CD4-positive, alpha-beta T cell treated with Interleukin-6 at 100 ng/mL for 8 hours (primary cell): ENCODE results near the gene TBC1D23.
"Not testable (repeated sequence)": the region's sequence is repeated elsewhere in the genome, so short reads cannot be mapped to it uniquely, and the experiment has no call there.

Source experiments
- DNase-seq: peaks from one replicate; pipeline ENCODE4 v3.0.0-alpha.2; 2020; ENCODE audit warnings: mixed read lengths, low spot score

Gene TBC1D23

DNA sequence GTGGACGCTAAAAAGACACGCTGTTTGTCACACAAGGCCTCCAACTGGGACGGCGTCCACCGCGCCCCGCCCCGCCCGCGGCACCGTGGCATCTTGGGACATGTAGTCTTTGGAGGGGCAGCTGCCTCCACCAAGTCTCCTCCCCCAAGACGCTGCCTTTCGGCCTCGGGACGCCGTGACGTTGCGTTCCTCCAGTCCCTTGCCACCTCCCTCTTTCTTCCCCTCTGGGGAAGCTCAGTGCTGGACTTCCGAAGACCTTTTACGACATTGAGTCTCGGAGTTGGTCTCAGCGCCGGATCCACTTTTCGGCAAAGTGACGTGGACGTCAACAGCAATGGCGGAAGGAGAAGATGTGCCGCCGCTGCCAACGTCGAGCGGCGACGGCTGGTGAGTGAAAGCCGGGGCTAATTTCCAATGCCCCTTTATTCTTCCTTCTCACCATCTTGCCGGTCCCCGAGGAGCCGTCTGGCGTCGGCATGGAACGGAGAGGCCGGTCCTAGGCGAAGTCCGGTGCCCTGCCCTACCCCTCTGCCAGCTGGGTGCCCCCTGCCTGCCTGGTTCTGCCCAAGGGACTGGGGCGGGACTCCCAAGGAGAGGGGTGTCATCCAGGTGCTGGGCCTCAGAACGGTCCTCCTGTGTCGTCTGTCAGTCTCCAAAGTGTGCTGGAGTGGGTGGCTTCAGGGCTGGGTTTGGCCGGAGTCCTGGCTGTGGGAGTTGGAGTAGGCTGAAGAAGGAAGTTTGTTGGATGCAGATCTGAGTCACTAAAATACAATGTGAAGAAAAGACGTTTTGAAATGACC is at the start of gene TBC1D23:
TBC1D23 (plus strand) TSS at position 308 of the 800 bp plus-strand sequence; CDS start at position 335, 27 bp downstream.
- peak; percentile 99 for DNase-seq

DNA sequence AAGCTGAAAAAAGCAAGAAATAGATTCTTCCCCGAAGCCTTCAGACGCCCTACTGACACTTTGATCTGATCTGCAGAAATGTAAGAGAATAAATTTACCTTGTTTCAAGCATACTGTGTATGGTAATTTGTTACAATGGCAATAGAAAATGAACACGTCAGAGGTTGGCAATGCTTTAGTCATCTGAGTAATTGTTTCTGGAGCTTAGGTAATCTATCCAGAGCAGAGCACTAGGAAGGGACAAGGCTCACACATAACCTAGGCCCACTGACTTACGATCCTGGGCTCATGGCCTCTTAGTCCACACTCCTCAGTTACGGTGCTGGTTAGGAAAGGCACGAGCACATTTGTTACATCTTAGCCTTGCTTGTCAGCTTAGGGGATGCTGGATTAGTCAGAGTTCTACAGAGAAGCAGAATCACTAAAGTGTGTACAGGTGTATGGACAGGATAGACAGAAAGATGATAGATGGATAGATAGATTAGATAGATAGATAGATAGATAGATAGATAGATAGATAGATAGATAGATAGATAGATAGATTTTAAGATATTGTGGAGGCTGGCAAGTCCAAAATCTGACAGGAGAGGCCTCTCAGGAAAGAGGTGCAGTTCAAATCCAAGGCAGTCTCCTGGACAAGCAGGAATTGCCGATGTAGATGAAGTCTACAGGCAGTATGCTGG is 46.8 kb upstream of the TBC1D23 start:
- DNase-seq, result no peak

DNA sequence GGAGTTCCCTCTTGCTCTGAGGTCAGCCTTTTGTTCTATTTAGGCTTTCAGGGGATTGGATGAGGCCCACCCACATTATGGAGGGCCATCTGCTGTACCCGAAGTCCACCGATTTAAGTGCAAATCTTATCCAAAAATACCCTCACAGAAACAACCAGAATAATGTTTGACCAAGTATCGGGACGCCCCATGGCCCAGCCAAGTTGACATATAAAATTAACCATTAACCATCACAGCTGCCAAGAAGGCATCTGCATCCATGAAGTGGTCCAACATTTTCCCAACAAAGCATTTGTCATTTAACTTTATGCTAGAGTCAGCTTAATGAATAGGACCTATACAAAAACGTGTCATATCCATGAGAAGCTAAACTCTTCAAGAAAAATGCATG is 46.2 kb upstream of the TBC1D23 start:
- DNase-seq, result no peak

DNA sequence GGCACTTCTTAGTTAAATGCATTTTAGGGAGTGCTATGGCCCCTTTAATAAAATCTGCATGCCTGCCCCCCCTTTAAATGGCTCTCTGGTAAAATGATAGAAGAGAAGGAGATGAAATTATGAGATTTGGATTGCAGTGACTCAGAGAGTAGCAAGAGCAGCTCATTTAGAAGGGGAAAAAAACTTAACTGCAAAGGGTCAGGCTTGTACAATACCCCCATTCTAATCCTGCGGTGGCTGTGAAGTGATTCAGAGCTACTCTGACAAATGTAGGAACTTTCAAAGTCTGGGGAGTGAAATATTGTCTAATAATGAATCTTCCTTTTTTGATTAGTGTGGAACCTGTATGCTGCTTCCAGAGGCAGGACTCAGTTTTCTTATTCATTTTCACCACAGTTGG is 44.1 kb upstream of the TBC1D23 start:
- no peak for DNase-seq

DNA sequence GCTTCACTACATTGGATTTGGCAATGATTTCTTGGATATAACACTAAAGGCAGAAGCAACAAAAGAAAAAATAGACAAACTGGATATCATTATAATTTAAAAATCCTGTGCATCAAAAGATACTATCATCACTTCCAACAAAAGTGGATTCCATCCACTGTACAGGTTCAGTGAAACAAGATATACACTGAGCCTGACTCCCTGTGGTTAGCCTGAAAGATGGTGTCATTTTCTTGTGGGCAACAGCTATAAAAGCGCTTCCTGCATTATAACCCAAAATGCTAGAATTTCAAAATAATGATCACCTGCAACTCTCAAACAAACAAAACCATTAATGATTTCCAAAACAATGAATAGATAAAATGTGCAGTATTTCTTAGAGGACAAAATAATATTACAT is 39.6 kb upstream of the TBC1D23 start:
- DNase-seq, result no peak

DNA sequence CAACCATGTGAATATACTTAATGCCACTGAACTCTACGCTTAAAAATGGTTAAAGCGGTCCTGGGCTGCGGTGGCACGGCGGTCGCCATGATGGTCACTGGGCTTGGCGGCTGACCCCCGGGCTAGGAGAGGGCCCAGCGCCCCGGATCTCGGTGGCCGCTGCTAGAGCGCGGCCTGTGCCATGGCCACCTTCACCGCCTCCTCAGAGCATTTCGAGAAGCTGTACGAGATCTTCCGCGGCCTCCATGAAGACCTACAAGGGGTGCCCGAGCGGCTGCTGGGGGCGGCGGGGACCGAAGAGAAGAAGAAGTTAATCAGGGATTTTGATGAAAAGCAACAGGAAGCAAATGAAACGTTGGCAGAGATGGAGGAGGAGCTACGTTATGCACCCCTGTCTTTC is 35.6 kb upstream of the TBC1D23 start:
- DNase-seq, result no peak

DNA sequence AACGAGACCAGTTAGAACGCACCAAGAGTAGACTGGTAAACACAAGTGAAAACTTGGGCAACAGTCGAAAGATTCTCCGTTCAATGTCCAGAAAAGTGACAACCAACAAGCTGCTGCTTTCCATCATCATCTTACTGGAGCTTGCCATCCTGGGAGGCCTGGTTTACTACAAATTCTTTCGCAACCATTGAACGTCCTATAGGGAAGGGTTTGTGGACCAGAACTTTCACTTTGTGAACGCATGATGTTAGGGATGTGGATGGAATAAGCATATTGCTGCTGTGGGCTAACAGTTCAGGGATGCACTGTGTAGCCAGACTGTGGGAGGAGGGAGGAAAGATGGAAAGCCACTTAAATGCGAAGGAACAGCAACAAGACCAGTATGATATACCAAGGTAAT is 34.9 kb upstream of the TBC1D23 start:
- DNase-seq, result no peak

DNA sequence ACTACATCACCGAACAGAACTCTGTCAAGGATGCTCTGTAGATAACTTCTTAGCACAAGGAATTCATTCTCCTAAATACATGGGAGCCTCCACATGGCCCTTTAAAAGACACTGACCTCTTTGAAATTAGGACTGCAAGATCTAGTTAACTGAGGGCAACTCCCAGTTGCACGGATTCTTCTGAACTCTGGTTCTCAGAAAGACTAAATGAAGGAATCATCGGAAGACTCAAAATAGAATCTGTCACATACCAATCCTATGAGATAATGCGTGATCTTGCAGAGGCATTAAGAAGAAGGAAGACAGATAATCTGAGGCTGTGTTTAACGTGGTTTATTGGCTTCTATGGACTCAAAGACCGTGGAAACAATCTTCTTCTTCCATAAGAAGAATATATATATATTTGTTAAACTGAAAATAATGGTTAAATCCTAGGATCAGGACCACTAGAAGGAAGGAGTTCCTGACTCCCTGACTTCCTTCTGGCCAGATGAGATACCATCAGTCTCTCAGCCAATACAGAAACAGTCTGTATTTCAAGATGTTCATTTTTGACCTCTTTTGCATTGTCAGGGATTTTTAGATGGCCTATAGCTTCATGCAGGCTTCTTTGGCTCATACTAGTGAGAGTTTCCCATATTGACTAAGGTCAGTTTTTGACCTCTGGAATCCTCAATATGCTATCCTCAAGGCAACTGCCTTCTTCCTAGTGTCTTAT is 33.9 kb upstream of the TBC1D23 start:
- DNase-seq, result no peak

DNA sequence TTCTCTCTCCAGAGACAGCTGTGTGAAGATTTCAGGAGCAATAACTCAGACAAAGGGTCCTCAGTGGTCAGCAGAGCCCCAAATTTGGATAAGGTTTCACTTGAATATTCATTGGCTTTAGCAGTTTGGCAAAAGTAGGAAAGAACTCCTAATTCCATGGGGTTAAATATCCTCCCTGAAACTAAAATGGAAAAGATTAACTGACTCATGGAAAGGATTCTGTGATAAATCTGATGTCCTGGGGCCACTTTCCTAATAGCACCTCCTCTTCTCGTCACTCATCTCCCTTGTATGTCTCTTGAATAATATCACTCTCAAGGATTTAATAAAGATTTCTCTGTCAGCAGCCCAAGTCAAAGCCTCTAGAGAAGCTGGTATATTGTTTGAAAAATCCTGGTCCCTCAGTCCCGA is 33.3 kb upstream of the TBC1D23 start:
- DNase-seq, result no peak

DNA sequence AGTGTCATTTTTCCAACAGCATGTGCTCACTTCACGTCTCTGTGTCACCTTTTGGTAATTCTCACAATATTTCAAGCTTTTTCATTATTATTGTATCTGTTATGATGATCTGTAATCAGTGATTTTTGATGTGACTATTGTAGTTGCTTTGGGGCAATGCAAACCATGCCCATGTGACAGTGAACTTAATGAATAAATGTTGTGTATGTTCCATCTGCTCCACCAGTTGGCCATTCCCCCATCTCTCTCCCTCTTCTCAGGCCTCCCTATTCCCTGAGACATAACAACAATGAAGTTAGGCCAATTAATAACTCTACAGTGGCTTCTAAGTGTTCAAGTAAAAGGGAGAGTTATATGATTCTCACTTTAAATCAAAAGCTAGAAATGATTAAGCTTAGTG is 32.5 kb upstream of the TBC1D23 start:
- no peak for DNase-seq

DNA sequence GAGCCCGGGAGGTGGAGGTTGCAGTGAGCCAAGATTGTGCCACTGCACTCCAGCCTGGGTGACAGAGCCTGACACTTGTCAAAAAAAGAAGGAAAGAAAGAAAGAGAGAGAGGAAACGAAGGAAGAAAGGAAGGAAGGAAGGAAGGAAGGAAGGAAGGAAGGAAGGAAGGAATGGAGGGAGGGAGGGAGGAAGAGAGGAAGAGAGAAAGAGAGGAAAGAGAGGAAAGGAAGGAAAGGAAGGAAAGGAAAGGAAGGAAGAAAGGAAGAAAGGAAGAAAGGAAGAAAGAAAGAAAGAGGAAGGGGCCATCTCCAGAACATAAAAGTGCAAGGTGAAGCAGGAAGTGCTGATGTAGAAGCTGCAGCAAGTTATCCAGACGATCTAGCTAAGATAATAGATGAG is 31.6 kb upstream of the TBC1D23 start:
- not testable (repeated sequence) for DNase-seq

DNA sequence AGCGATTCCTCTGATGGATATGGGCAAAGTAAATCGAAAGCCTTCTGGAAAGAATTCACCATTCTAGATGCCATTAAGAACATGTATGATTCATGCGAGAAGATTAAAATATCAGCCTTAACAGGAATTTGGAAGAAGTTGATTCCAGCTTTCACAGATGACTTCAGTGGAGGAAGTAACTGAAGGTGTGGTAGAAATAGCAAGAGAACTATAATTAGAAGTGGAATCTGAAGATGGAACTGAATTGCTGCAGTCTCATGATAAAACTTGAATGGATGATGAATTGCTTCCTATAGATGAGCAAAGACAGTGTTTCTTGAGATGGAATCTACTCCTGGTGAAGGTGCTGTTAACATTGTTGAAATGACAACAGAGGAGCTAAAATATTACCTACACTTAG is 30.1 kb upstream of the TBC1D23 start:
- DNase-seq, result no peak

DNA sequence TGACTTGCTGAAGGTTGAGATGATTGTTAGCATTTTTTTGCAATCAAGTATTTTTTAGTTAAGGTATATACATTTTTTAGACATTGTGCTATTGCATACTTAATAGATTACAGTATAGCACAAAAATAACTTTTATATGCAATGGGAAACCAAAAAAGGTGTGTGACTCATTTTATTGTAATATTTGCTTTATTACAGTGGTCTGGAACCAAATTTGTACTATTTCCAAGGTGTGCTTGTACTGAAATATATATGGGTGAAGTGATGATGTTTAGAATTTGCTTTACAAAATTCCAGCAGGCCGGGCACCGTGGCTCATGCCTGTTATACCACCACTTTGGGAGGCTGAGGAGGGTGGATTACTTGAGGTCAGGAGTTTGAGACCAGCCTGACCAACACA is 29.1 kb upstream of the TBC1D23 start:
- no peak for DNase-seq

DNA sequence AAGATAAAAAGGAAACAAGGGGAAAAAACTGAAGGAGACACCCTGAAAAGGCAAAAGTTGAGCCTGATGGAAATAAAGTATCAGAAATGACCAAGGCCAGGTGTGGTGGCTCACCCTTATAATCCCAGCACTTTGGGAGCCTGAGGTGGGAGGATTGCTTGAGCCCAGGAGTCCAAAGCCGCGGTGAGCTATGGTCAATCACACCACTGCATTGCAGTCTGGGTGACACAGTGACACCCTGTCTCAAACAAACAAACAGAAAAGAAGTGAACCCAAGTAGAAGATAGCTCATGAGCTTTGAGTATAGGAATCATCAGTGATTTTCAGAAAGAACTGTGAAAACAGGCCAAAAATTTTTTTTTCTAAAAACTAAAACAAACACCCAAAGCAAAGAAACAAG is 26.4 kb upstream of the TBC1D23 start:
- DNase-seq, result no peak

DNA sequence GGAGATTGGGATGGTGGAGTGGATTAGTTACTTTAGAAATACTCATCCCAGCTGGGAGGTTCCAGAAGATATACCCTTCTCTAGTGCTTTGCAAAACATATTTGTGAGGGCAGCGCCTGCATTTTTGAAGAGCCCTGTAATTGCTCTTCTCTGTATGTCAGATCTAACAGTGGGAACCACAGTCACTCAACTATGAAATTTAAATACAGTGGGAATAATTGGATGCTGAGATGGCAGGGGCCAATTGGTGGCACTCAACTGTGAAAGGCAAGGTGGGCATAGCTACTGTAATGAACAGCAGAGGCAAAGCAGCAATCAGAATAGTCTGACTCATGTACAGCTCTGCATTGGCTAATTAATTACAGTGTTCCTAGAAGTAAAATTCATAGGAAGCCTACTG is 22.2 kb upstream of the TBC1D23 start:
- DNase-seq, result no peak

DNA sequence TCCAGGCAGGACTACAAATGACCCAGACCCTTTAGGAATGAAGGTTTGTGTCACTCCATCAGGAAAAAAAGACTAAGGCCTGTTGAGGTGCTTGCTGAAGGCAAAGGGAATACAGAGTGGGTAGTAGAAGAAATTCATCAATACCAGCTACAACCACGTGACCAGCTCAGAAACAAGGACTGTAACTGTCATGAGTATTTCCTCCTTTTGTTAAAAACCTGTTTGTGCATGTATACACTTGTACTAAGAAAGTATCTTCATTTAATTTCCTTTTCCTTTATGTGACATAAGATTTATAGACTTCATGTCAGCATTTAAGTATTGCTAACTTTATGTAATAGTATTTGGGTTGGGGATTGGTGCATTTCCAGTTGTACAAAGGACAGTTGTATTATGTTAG is 18.3 kb upstream of the TBC1D23 start:
- not testable (repeated sequence) for DNase-seq

DNA sequence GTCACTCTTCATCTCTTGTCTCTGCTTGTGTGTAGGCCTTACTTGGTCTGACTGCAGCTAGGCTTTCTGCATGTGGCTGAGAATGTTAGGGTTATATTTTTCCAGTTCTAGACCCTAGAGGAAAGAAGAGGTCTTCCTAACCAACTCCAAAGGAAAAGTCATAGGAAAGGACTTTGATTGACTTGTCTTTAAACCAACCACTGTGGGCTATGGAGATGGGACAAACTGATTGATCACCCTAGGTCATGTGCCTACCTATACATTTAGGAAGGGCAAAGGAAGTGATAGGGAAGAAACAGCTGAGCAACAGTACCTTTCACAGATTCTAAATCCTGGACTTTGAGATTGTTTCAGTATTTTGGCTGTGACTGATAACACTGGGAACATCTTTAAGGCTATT is 16.5 kb upstream of the TBC1D23 start:
- DNase-seq, result no peak

DNA sequence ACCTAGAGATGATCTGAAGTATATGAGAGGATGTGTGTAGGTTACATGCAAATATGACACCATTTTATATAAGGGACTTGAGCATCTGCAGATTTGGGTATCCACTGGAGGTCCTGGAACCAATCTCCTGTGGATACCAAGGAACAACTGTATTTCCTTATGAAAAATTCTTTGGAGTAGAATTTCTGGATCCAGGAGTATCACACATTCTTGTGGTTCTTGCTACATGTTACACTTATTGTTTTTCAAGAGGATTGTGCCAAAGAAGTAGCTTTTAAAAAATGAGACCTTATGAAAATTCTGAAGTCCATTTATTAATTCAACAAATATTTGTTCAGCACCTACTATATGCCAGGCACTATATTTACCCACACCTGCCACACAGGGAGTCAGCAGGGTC is 15.7 kb upstream of the TBC1D23 start:
- no peak for DNase-seq

DNA sequence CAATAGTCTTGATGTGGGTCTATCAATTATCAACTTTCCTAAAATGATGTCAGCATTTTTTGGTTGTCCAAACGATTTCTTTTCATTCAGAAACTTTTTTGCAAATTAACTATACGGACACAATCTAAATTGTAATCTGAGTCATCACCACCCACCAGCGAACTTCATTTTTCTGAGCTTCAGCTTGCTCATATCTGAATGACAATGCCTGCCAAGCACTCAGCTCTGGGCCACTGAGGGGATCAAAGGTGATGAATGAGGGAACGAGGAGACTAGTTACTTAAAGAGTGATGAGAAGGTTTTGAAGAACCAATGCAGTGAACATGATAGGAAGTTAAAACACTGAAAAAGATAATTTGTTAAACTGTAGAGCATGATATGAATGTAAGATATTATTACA is 14.9 kb upstream of the TBC1D23 start:
- DNase-seq, result no peak

DNA sequence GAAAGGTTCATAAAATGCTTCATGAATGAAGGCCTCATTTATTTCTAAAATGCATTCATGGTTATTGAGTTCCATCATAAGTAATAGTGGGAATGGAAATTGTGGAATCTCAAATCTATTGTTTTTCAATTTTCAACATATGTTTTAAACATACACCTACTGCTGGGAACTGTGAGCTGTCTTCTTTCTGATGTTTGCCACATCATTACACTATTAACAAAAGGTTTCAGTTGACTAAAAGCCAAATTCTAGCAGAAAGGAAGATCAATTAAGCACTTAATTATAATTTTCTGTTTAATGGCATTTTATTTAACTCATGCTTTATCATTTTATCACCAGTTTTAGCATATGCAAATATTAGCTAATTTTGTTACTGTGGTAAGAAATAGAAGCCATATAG is 13.8 kb upstream of the TBC1D23 start:
- no peak for DNase-seq

DNA sequence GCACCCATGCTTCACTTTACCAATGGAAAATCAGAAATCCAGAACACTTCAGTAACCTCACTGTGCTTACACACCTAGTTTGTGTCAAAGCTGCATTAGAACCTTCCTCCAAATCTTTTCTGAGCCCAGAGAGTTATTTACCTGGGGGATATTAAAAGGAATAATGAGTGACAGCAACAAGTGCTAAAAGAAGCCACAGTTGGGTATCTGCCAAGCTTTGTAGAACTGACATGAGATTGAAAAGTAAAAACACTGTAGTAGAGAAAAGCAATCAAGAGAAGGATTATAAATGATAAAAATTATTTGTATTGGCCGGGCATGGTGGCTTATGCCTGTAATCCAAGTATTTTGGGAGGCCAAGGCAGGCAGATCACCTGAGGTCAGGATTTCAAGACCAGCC is 8.8 kb upstream of the TBC1D23 start:
- no peak for DNase-seq

DNA sequence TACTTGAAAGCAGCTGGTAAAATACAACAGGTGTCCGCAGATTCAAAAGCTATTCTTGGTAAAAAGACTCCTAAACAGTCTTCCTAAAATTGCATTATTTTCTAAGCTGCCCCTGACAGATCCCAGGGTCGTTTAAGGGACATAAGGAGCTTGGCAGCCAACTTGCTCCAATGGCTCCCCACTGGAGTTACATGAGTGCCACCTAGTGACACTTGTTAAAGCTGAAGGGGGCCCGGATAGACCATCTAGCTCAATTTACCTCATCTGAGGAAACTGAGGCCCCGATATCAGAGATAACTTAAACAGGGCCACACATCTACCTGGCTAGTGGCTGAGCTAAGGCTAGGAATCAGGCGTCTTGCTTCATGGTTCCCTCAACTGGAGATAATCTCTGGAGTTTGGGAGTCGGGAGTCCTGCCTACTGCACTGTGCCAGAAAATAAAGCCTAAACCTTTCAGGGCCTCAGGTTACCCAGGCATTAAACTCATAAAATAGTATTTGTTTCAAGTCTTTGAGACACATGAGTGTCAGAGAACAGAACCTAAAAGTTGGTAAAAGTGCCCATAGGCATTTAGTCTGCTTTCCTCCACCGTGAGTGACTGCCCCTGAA is 6.5 kb upstream of the TBC1D23 start:
- DNase-seq, result peak; percentile 31

DNA sequence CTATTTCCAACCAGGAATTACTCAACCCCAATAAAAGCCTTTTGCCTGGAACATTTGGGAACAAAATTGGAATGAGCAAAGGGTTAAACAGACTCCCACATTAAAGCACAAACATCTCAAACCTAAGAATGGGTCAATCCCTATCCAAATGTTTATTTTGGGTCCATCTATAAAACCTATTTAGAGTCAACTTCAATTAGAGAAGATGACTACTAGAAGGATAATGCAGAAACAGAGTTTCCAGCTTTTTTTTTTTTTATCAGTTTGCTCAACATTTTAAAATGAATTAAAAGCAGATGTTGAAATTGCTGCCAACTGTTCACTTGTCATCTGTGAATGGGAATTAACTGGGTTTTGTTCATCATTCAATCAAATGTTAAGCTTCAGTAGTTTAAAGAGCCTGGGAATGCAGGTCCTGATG is 4.1 kb upstream of the TBC1D23 start:
- no peak for DNase-seq
